ENCODE data around the gene RSU1. TPM values are rescaled to one million over a fixed set of nuclear protein-coding genes. Genes with fewer than 3 reads are reported as not detected.

The RSU1 gene
- total RNA-seq, 1 experiment from 2014 or later = 44.5 TPM

DNA sequence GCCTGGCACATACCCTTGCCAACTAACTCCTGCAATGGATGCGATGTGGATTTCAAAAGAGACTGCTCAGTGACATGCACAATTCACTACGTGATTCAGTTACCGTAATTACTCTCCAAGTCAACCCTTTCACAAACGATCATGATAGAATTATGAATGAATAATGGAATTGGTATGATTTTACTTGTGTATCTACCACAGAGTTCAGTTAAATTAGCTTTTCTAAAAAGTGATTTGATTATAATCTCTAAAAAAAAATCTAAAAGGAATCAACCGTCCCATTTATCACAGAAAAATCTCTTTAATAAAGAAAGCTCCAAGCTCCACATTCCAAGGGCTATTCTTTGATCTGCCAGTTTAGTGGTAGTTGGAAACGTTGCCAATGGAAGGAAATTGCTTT, 30.4 kb upstream of the RSU1 start:
- Histone ChIP-seq H3K27me3 (ENCODE audit: insufficient read depth, low read depth) (no peaks in the 10 kb centered on the region), H2AFZ (no peak overlapping the region), H3K4me1 (replicated peaks; ENCODE audit: insufficient read depth) (0 out of 2 replicates have a peak, but pooled peaks cover 4% of the 10 kb centered on the region), H3F3A (ENCODE audit: insufficient read depth, low read depth) (no peaks in the 10 kb centered on the region), H3K9me2 (ENCODE audit: insufficient read depth) (no peaks in the 10 kb centered on the region), H3K79me2 (ENCODE audit: low read depth) (no peaks in the 10 kb centered on the region), H3K36me3 (ENCODE audit: low read depth) (no peaks in the 10 kb centered on the region), H3K4me3 (no peak overlapping the region), H3K27ac (no peak overlapping the region), H3K9me3 (ENCODE audit: insufficient read depth, low read depth) (no peaks in the 10 kb centered on the region), H4K20me1 (ENCODE audit: insufficient read depth) (no peaks in the 10 kb centered on the region), H3K4me2 (no peak overlapping the region)
- ChIA-PET CTCF (no interaction called here), POLR2A (ENCODE audit: unreplicated experiment) (interaction anchor here (0.5 kb wide), 1 partner anchor 679 kb away, joined by 3 read pairs; no protein-coding TSS in a partner anchor)
- DNase-seq = no peak
- BruUV-seq (replicated peaks) = no TSS peak
- intact Hi-C loops (cut with micrococcal nuclease; ENCODE audit: unreplicated experiment) = loop anchor here (10.0 kb wide), 1 partner anchor 177 kb away; no protein-coding TSS in a partner anchor
- TF ChIP-seq EZH2 (IDR thresholded peaks at IDR 0.05; ENCODE audit: low read depth) = no peak
- TF ChIP-seq, protein P1, sequence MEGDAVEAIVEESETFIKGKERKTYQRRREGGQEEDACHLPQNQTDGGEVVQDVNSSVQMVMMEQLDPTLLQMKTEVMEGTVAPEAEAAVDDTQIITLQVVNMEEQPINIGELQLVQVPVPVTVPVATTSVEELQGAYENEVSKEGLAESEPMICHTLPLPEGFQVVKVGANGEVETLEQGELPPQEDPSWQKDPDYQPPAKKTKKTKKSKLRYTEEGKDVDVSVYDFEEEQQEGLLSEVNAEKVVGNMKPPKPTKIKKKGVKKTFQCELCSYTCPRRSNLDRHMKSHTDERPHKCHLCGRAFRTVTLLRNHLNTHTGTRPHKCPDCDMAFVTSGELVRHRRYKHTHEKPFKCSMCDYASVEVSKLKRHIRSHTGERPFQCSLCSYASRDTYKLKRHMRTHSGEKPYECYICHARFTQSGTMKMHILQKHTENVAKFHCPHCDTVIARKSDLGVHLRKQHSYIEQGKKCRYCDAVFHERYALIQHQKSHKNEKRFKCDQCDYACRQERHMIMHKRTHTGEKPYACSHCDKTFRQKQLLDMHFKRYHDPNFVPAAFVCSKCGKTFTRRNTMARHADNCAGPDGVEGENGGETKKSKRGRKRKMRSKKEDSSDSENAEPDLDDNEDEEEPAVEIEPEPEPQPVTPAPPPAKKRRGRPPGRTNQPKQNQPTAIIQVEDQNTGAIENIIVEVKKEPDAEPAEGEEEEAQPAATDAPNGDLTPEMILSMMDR (conservative IDR thresholded peaks at IDR 0.05) = no peak

DNA sequence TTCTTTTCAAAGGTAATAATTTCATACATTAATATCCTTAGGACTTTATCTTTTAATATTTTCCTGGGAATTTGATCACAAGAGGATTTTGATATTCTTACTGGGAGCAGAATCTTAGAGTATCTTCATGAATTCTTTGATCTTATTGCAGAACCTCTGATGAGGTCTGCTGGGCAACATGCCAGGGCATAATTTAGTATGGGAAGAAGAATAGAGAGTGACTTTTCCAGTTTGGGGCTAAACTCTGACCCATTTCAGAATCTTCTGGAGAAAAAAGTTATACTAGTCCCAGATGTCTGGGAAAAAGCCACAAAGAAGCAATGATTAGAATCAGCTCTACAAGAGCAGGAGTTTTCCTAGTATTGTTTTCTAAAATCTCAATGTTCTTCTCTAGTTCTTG, 28.0 kb upstream of the RSU1 start:
- H3K9me2 ChIP-seq (ENCODE audit: insufficient read depth) = no peaks in the 10 kb centered on the region
- no peaks in the 10 kb centered on the region for H4K20me1 ChIP-seq (ENCODE audit: insufficient read depth)
- DNase-seq = no peak
- TF ChIP-seq EZH2 (IDR thresholded peaks at IDR 0.05; ENCODE audit: low read depth) = no peak
- TF ChIP-seq, protein P1 (conservative IDR thresholded peaks at IDR 0.05) = no peak
- no peaks in the 10 kb centered on the region for H3K9me3 ChIP-seq (ENCODE audit: insufficient read depth, low read depth)
- no peak overlapping the region for H3K4me2 ChIP-seq
- H3K4me3 ChIP-seq = no peak overlapping the region
- CTCF ChIA-PET = interaction anchor here (0.6 to 0.8 kb wide), 2 partner anchors 571 to 892 kb away, joined by 3 to 4 read pairs; no protein-coding TSS in a partner anchor
- BruUV-seq (replicated peaks) = no TSS peak
- intact Hi-C loops (cut with micrococcal nuclease; ENCODE audit: unreplicated experiment) = loop anchor here (10.0 kb wide), 1 partner anchor 180 kb away; no protein-coding TSS in a partner anchor
- H3F3A ChIP-seq (ENCODE audit: insufficient read depth, low read depth) = no peaks in the 10 kb centered on the region
- no peaks in the 10 kb centered on the region for H3K27me3 ChIP-seq (ENCODE audit: insufficient read depth, low read depth)
- no peaks in the 10 kb centered on the region for H3K79me2 ChIP-seq (ENCODE audit: low read depth)
- POLR2A ChIA-PET (ENCODE audit: unreplicated experiment) = interaction anchor here (0.6 kb wide), 1 partner anchor 1440 kb away, joined by 5 read pairs; no protein-coding TSS in a partner anchor
- H3K36me3 ChIP-seq (ENCODE audit: low read depth) = no peaks in the 10 kb centered on the region
- H2AFZ ChIP-seq = no peak overlapping the region
- no peak overlapping the region for H3K27ac ChIP-seq
- 0 out of 2 replicates have a peak, but pooled peaks cover 4% of the 10 kb centered on the region for H3K4me1 ChIP-seq (replicated peaks; ENCODE audit: insufficient read depth)

DNA sequence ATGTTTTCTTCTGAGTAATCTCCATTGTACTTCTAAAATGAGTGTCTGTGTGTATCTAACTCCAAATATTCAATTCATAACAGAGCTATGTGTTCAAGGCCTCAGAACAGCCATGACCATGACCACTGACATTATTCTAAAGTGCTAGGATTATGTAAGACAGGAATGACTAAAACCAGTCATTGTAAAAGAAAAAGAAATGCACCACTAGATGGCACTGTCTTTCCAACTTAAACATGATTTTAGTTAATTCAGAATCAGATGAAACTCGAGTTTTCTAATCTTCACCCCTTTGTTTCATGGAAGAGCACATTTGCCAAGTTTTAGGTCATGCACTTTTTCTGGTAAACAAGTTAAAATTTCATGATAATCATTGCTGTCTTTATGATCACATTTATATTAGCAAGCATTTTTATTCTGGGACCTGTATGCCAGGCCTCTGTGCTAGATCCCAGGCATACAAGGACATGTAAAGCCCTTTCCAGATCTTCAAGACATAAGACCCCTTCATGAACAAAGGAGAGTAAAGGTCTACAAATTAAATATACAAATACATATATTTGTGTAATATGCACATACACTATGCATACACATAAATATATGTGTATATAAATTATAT, 26.1 kb upstream of the RSU1 start:
- Histone ChIP-seq H2AFZ (no peak overlapping the region), H3K9me3 (ENCODE audit: insufficient read depth, low read depth) (no peaks in the 10 kb centered on the region), H3F3A (ENCODE audit: insufficient read depth, low read depth) (no peaks in the 10 kb centered on the region), H4K20me1 (ENCODE audit: insufficient read depth) (no peaks in the 10 kb centered on the region), H3K79me2 (ENCODE audit: low read depth) (no peaks in the 10 kb centered on the region), H3K9me2 (ENCODE audit: insufficient read depth) (no peaks in the 10 kb centered on the region), H3K4me1 (replicated peaks; ENCODE audit: insufficient read depth) (0 out of 2 replicates have a peak, but pooled peaks cover 4% of the 10 kb centered on the region), H3K27ac (no peak overlapping the region), H3K27me3 (ENCODE audit: insufficient read depth, low read depth) (no peaks in the 10 kb centered on the region), H3K4me3 (no peak overlapping the region), H3K36me3 (ENCODE audit: low read depth) (no peaks in the 10 kb centered on the region), H3K4me2 (no peak overlapping the region)
- CTCF ChIA-PET = interaction anchor here (0.5 to 0.8 kb wide), 3 partner anchors 10 to 632 kb away, joined by 3 to 17 read pairs (median 3); no protein-coding TSS in a partner anchor
- peak in 1 of 2 experiments; percentile 58 for DNase-seq
- intact Hi-C loops (cut with micrococcal nuclease; ENCODE audit: unreplicated experiment) = loop anchor here (1.0 to 10.0 kb wide), 6 partner anchors 15 to 1374 kb away; no protein-coding TSS in a partner anchor
- BruUV-seq (replicated peaks) = no TSS peak
- POLR2A ChIA-PET (ENCODE audit: unreplicated experiment) = no interaction called here
- TF ChIP-seq, protein P1 (conservative IDR thresholded peaks at IDR 0.05) = peak; percentile 73
- no peak for TF ChIP-seq EZH2 (IDR thresholded peaks at IDR 0.05; ENCODE audit: low read depth)

Data from PC-9 (cell line).